Ramos (cell line): ENCODE data around the gene FHAD1.

Source experiments
- in situ Hi-C: fragments of 300-500 bp; cut with MboI; formaldehyde crosslinking; loops from one replicate; pipeline ENCODE4 v1.14.3; 2022; ENCODE audit warnings: low sequenced_read_pairs; ENCODE audit not compliant: unreplicated experiment

The FHAD1 gene

GRCh38 chr1:15299179-15299578, 52.2 kb downstream of the FHAD1 start:
- in situ Hi-C loops = no loop called here

GRCh38 chr1:15299806-15300205, 52.8 kb downstream of the FHAD1 start:
- in situ Hi-C loops = no loop called here

GRCh38 chr1:15303935-15304334, 56.9 kb downstream of the FHAD1 start:
- in situ Hi-C loops = no loop called here

- in situ Hi-C loops = loop anchor here (5.0 kb wide), 1 partner anchor 178 kb away; no protein-coding TSS in a partner anchor
These were observed 57.9 kb downstream of the FHAD1 start for GRCh38 chr1:15304708-15305467.

GRCh38 chr1:15305468-15305770, 58.4 kb downstream of the FHAD1 start:
- in situ Hi-C loops = loop anchor here (5.0 kb wide), 1 partner anchor 178 kb away; no protein-coding TSS in a partner anchor

GRCh38 chr1:15306352-15306751, 59.3 kb downstream of the FHAD1 start:
- in situ Hi-C loops = loop anchor here (5.0 kb wide), 1 partner anchor 179 kb away; no protein-coding TSS in a partner anchor

GRCh38 chr1:15308135-15308534, 61.1 kb downstream of the FHAD1 start:
- in situ Hi-C loops = loop anchor here (5.0 kb wide), 1 partner anchor 181 kb away; no protein-coding TSS in a partner anchor

- in situ Hi-C loops = loop anchor here (5.0 kb wide), 1 partner anchor 181 kb away; no protein-coding TSS in a partner anchor
These were observed 61.6 kb downstream of the FHAD1 start for GRCh38 chr1:15308621-15309027.

- in situ Hi-C loops = loop anchor here (5.0 kb wide), 1 partner anchor 182 kb away; no protein-coding TSS in a partner anchor
These were observed 62.7 kb downstream of the FHAD1 start for GRCh38 chr1:15309687-15310086.

GRCh38 chr1:15310544-15310943, 63.5 kb downstream of the FHAD1 start:
- in situ Hi-C loops = no loop called here

GRCh38 chr1:15311122-15311822, 64.2 kb downstream of the FHAD1 start:
- in situ Hi-C loops = no loop called here

- in situ Hi-C loops = no loop called here
These were observed 64.9 kb downstream of the FHAD1 start for GRCh38 chr1:15311880-15312279.

GRCh38 chr1:15312626-15313411, 65.8 kb downstream of the FHAD1 start:
- in situ Hi-C loops = no loop called here

GRCh38 chr1:15314328-15315281, 67.6 kb downstream of the FHAD1 start:
- in situ Hi-C loops = no loop called here

GRCh38 chr1:15315815-15316214, 68.8 kb downstream of the FHAD1 start:
- in situ Hi-C loops = no loop called here

- in situ Hi-C loops = no loop called here
These were observed 69.5 kb downstream of the FHAD1 start for GRCh38 chr1:15316510-15316909.

- in situ Hi-C loops = no loop called here
These were observed 73.2 kb downstream of the FHAD1 start for GRCh38 chr1:15320267-15320666.

GRCh38 chr1:15321601-15322000, 74.6 kb downstream of the FHAD1 start:
- in situ Hi-C loops = no loop called here

GRCh38 chr1:15322648-15323350, 75.8 kb downstream of the FHAD1 start:
- in situ Hi-C loops = no loop called here
